Glutamatergic neuron (in vitro differentiated cells): ENCODE data around the gene TIMP4. TPM values are rescaled to one million over a fixed set of nuclear protein-coding genes. Genes with fewer than 3 reads are reported as not detected.

Experiments used
- DNase-seq: peaks from one replicate; pipeline ENCODE4 v3.0.0; 2022
- H3K27ac Mint-ChIP-seq: one replicate; pipeline ENCODE4 v1.8.0; 2020; ENCODE audit warnings: mild to moderate bottlenecking, mixed read lengths, inconsistent platforms; ENCODE audit not compliant: unreplicated experiment
- H3K27me3 Mint-ChIP-seq: one replicate; pipeline ENCODE4 v1.8.0; 2020; ENCODE audit warnings: mild to moderate bottlenecking, moderate library complexity, mixed read lengths, inconsistent platforms; ENCODE audit not compliant: unreplicated experiment
- H3K36me3 Mint-ChIP-seq: one replicate; pipeline ENCODE4 v1.8.0; 2020; ENCODE audit warnings: mild to moderate bottlenecking, mixed read lengths, inconsistent platforms; ENCODE audit not compliant: unreplicated experiment
- H3K4me1 Mint-ChIP-seq: one replicate; pipeline ENCODE4 v1.8.0; 2020; ENCODE audit warnings: mild to moderate bottlenecking, low read depth, mixed read lengths, inconsistent platforms; ENCODE audit not compliant: unreplicated experiment
- H3K4me3 Mint-ChIP-seq: one replicate; pipeline ENCODE4 v1.8.0; 2020; ENCODE audit warnings: mild to moderate bottlenecking, mixed read lengths, inconsistent platforms; ENCODE audit not compliant: unreplicated experiment
- H3K9me3 Mint-ChIP-seq: one replicate; pipeline ENCODE4 v1.8.0; 2020; ENCODE audit warnings: mild to moderate bottlenecking, moderate library complexity, mixed read lengths, inconsistent platforms; ENCODE audit not compliant: unreplicated experiment
- CTCF ChIP-seq: fragments of 200-600 bp; sonication (generic); IDR thresholded peaks from one replicate; pipeline ENCODE4 v1.5.0; 2021; ENCODE audit not compliant: partially characterized antibody, unreplicated experiment
- total RNA-seq: library from RNA; stranded (reverse); fragmentation: NEBNext Ultra II Directional; extraction: Animal tissue kit (Norgen Biotek cat#: 25700); gene quantifications from one replicate; pipeline ENCODE4 v1.2.1, GENCODE V29; 2021; ENCODE audit not compliant: unreplicated experiment

Gene TIMP4
- total RNA-seq, 1 donor from 2014 or later, result not detected

- H3K27ac Mint-ChIP-seq, result no peak overlapping the region
- no peaks in the 10 kb centered on the region for H3K36me3 Mint-ChIP-seq
- no peaks in the 10 kb centered on the region for H3K27me3 Mint-ChIP-seq
- no peak overlapping the region for H3K4me3 Mint-ChIP-seq
- H3K9me3 Mint-ChIP-seq, result no peaks in the 10 kb centered on the region
- DNase-seq, result no peak
- peaks cover 2% of the 10 kb centered on the region for H3K4me1 Mint-ChIP-seq
- TF ChIP-seq CTCF, result no peak
Measured at GRCh38 chr3:12136371-12136770, 22.3 kb downstream of the TIMP4 start.

GRCh38 chr3:12135029-12135657, 23.6 kb downstream of the TIMP4 start:
- peak; percentile 81 for TF ChIP-seq CTCF
- H3K36me3 Mint-ChIP-seq, result no peaks in the 10 kb centered on the region
- H3K27ac Mint-ChIP-seq, result no peak overlapping the region
- DNase-seq, result peak; percentile 80
- H3K9me3 Mint-ChIP-seq, result no peaks in the 10 kb centered on the region
- H3K4me3 Mint-ChIP-seq, result no peak overlapping the region
- no peaks in the 10 kb centered on the region for H3K27me3 Mint-ChIP-seq
- H3K4me1 Mint-ChIP-seq, result peaks cover 2% of the 10 kb centered on the region

GRCh38 chr3:12132881-12133280, 25.8 kb downstream of the TIMP4 start:
- DNase-seq, result no peak
- Mint-ChIP-seq H3K4me3 (no peak overlapping the region), H3K4me1 (no peaks in the 10 kb centered on the region)

DNA sequence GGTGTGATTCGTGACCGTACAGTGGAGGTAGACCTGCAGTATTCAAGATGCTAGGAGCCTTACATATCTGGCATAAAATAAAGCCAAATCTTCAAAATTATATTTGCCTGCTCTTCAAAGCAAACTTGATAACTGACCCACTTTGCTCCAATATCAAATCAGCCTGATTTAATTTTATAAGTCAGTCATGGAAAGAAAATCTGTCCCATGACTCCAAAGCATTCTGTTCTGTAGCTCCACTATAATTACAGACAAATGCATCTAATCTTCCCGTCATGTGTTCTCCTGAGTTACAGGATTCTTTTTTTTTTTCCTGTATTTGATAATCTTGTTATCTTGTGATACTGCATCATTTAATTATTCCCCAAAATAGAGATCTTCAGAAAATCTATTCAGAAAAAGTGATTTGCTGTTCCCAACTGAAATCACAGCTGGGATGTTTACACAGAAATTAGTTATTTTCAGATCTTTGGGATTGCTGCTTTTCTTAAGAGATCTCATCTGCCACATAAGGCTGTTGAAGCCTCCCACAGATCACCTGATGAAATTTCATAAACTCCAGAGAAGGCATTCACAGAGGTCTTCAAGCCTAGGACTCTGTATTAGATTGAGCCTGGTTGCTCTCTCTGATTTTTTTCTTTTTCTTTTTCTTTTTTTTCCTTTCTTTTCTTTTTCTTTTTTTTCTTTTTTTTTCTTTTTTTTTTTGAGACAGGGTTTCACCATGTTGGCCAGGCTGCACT, 27.2 kb downstream of the TIMP4 start:
- Mint-ChIP-seq H3K27me3 (no peaks in the 10 kb centered on the region), H3K27ac (no peak overlapping the region), H3K4me1 (no peaks in the 10 kb centered on the region), H3K9me3 (no peaks in the 10 kb centered on the region), H3K4me3 (no peak overlapping the region), H3K36me3 (no peaks in the 10 kb centered on the region)
- DNase-seq, result no peak
- TF ChIP-seq CTCF, result no peak

More at GRCh38 chr3:12132881-12133280, 25.8 kb downstream of the TIMP4 start:
- Mint-ChIP-seq H3K27ac (no peak overlapping the region), H3K9me3 (no peaks in the 10 kb centered on the region), H3K36me3 (no peaks in the 10 kb centered on the region), H3K27me3 (no peaks in the 10 kb centered on the region)
- TF ChIP-seq CTCF, result no peak

- H3K9me3 Mint-ChIP-seq, result no peaks in the 10 kb centered on the region
- no peak overlapping the region for H3K27ac Mint-ChIP-seq
- TF ChIP-seq CTCF, result no peak
- no peak overlapping the region for H3K4me3 Mint-ChIP-seq
- no peaks in the 10 kb centered on the region for H3K4me1 Mint-ChIP-seq
- DNase-seq, result no peak
- H3K36me3 Mint-ChIP-seq, result no peaks in the 10 kb centered on the region
- no peaks in the 10 kb centered on the region for H3K27me3 Mint-ChIP-seq
Measured at GRCh38 chr3:12127391-12127790, 31.3 kb downstream of the TIMP4 start.
